H9 (cell line): ENCODE results near the gene CDH18. TPM values are rescaled to one million over a fixed set of nuclear protein-coding genes. Genes with fewer than 3 reads are reported as not detected.

Experiments used
- DNase-seq: peaks from one replicate; pipeline ENCODE4 v3.0.0-alpha.2; 2017
- H2AFZ ChIP-seq: one replicate; pipeline ENCODE4 v1.6.1; 2013; ENCODE audit warnings: mild to moderate bottlenecking, low read length, control low read depth, moderate library complexity
- H2AK5ac ChIP-seq: 2 replicates; pipeline ENCODE4 v1.6.1; 2013; ENCODE audit warnings: low read length, control low read depth, mixed read lengths; ENCODE audit not compliant: insufficient read length
- H2BK120ac ChIP-seq: one replicate; pipeline ENCODE4 v1.6.1; 2013; ENCODE audit warnings: low read depth, mild to moderate bottlenecking, low read length, control low read depth, inconsistent platforms; ENCODE audit not compliant: poor library complexity, severe bottlenecking
- H2BK12ac ChIP-seq: 2 replicates; pipeline ENCODE4 v1.6.1; 2013; ENCODE audit warnings: low read length, control low read depth, mixed read lengths, low read depth; ENCODE audit not compliant: insufficient read length
- H2BK15ac ChIP-seq: 2 replicates; pipeline ENCODE4 v1.6.1; 2013; ENCODE audit warnings: low read depth, low read length, control low read depth
- H2BK20ac ChIP-seq: one replicate; pipeline ENCODE4 v1.6.1; 2013; ENCODE audit warnings: low read depth, mild to moderate bottlenecking, low read length, control low read depth, inconsistent platforms; ENCODE audit not compliant: poor library complexity, severe bottlenecking
- H2BK5ac ChIP-seq: 2 replicates; pipeline ENCODE4 v1.6.1; 2013; ENCODE audit warnings: low read length, control low read depth, mixed read lengths; ENCODE audit not compliant: insufficient read length
- H3K14ac ChIP-seq: 2 replicates; pipeline ENCODE4 v1.6.1; 2013; ENCODE audit warnings: low read length, control low read depth; ENCODE audit not compliant: insufficient read depth
- H3K18ac ChIP-seq: 2 replicates; pipeline ENCODE4 v1.6.1; 2013; ENCODE audit warnings: low read depth, mild to moderate bottlenecking, mixed read lengths, low read length, control low read depth; ENCODE audit not compliant: insufficient read length
- H3K23ac ChIP-seq: 2 replicates; pipeline ENCODE4 v1.6.1; 2013; ENCODE audit warnings: low read length, control low read depth, mixed read lengths, low read depth; ENCODE audit not compliant: insufficient read length
- H3K23me2 ChIP-seq: 2 replicates; pipeline ENCODE4 v1.6.1; 2013; ENCODE audit warnings: low read depth, mild to moderate bottlenecking, mixed read lengths, low read length, control low read depth; ENCODE audit not compliant: insufficient read length, poor library complexity, severe bottlenecking
- H3K27ac ChIP-seq: 2 replicates; pipeline ENCODE4 v1.5.1; 2013; ENCODE audit warnings: low read length, control low read depth, mixed read lengths, low read depth; ENCODE audit not compliant: insufficient read length
- H3K27me3 ChIP-seq: 2 replicates; pipeline ENCODE4 v1.6.1; 2013; ENCODE audit warnings: low read length, control low read depth, inconsistent platforms; ENCODE audit not compliant: insufficient read depth
- H3K4ac ChIP-seq: 2 replicates; pipeline ENCODE4 v1.6.1; 2013; ENCODE audit warnings: low read depth, mild to moderate bottlenecking, control low read depth, inconsistent platforms, low read length, moderate library complexity
- H3K4me1 ChIP-seq: 2 replicates; pipeline ENCODE4 v1.6.1; 2013; ENCODE audit warnings: low read length, control low read depth, inconsistent platforms; ENCODE audit not compliant: insufficient read depth
- H3K4me2 ChIP-seq: 2 replicates; pipeline ENCODE4 v1.6.1; 2013; ENCODE audit warnings: low read length, control low read depth, mixed read lengths; ENCODE audit not compliant: insufficient read length, insufficient read depth
- H3K56ac ChIP-seq: 2 replicates; pipeline ENCODE4 v1.6.1; 2013; ENCODE audit warnings: low read depth, mild to moderate bottlenecking, mixed read lengths, low read length, control low read depth; ENCODE audit not compliant: insufficient read length
- H3K79me1 ChIP-seq: 2 replicates; pipeline ENCODE4 v1.6.1; 2013; ENCODE audit warnings: low read depth, mild to moderate bottlenecking, moderate library complexity, low read length, control low read depth, inconsistent platforms; ENCODE audit not compliant: insufficient read depth, poor library complexity, severe bottlenecking
- H3K79me2 ChIP-seq: 2 replicates; pipeline ENCODE4 v1.6.1; 2013; ENCODE audit warnings: low read length, control low read depth, inconsistent platforms; ENCODE audit not compliant: insufficient read depth
- H3K9ac ChIP-seq: 2 replicates; pipeline ENCODE4 v1.6.1; 2013; ENCODE audit warnings: low read length, control low read depth, mixed read lengths; ENCODE audit not compliant: insufficient read length; ENCODE audit errors: extremely low read depth
- H3K9me3 ChIP-seq: one replicate; pipeline ENCODE4 v1.6.1; 2013; ENCODE audit warnings: low read depth, low read length, inconsistent platforms; ENCODE audit not compliant: control insufficient read depth
- H3T11ph ChIP-seq: one replicate; pipeline ENCODE4 v1.6.1; 2013; ENCODE audit warnings: mild to moderate bottlenecking, low read length, control low read depth, inconsistent platforms
- H4K20me1 ChIP-seq: one replicate; pipeline ENCODE4 v1.6.1; 2013; ENCODE audit not compliant: control insufficient read depth, insufficient read length, insufficient read depth
- H4K5ac ChIP-seq: 2 replicates; pipeline ENCODE4 v1.6.1; 2013; ENCODE audit warnings: low read depth, mild to moderate bottlenecking, mixed read lengths, low read length, control low read depth; ENCODE audit not compliant: insufficient read length
- H4K8ac ChIP-seq: replicated peaks from 2 replicates; pipeline ENCODE4 v1.6.1; 2013; ENCODE audit warnings: low read length, control low read depth, mixed read lengths, low read depth; ENCODE audit not compliant: insufficient read length
- H4K91ac ChIP-seq: 2 replicates; pipeline ENCODE4 v1.6.1; 2013; ENCODE audit warnings: low read depth, mild to moderate bottlenecking, moderate library complexity, mixed read lengths, low read length, control low read depth; ENCODE audit not compliant: insufficient read length
- H3K27ac Mint-ChIP-seq, 3 experiments: 2 replicates in 2 of 3; 3 replicates in 1 of 3; pipeline ENCODE4 v1.8.0; 2020 to 2021; ENCODE audit warnings: mixed read lengths in 3 of 3, mild to moderate bottlenecking in 1 of 3, moderate library complexity in 1 of 3
- H3K27me3 Mint-ChIP-seq: 2 replicates; pipeline ENCODE4 v1.8.0; 2021; ENCODE audit warnings: low read depth, mild to moderate bottlenecking, moderate library complexity, mixed read lengths
- H3K36me3 Mint-ChIP-seq, 3 experiments: 2 replicates in 2 of 3; 3 replicates in 1 of 3; pipeline ENCODE4 v1.8.0; 2020 to 2021; ENCODE audit warnings: low read depth in 3 of 3, mixed read lengths in 3 of 3; ENCODE audit not compliant: insufficient read depth in 1 of 3
- H3K4me1 Mint-ChIP-seq, 2 experiments: 2 replicates each; pipeline ENCODE4 v1.8.0; 2020; ENCODE audit warnings: mixed read lengths in 2 of 2
- H3K4me3 Mint-ChIP-seq, 2 experiments: 2 replicates in 1 of 2; 3 replicates in 1 of 2; pipeline ENCODE4 v1.8.0; 2020 to 2021; ENCODE audit warnings: mild to moderate bottlenecking in 2 of 2, mixed read lengths in 2 of 2, moderate library complexity in 1 of 2
- H3K9me3 Mint-ChIP-seq, 2 experiments: 2 replicates in 1 of 2; 3 replicates in 1 of 2; pipeline ENCODE4 v1.8.0; 2020; ENCODE audit warnings: mild to moderate bottlenecking in 2 of 2, mixed read lengths in 2 of 2, moderate library complexity in 1 of 2
- CTCF ChIP-seq: fragments of 200-600 bp; sonication (generic); conservative IDR thresholded peaks from 3 replicates; pipeline ENCODE4 v1.8.0; 2021; ENCODE audit warnings: antibody characterized with exemption, mild to moderate bottlenecking
- WGBS: extraction: QIAGEN DNeasy Blood & Tissue Kit; methylation state at CpG from one replicate; pipeline ENCODE4 v1.1.7; 2013; ENCODE audit warnings: missing lambda C conversion rate, low lambda C conversion rate, mixed read lengths; ENCODE audit not compliant: insufficient read length; ENCODE audit errors: extremely low coverage; 5-methylcytosine and 5-hydroxymethylcytosine counted together
- total RNA-seq: library from RNA; stranded (reverse); gene quantifications from 2 replicates; pipeline ENCODE4 v1.2.1, GENCODE V29; 2021

Gene CDH18
- total RNA-seq, 1 experiment from 2014 or later, result not detected

GRCh38 chr5:19492861-19493260 lies 495.1 kb downstream of the CDH18 start:
- Histone ChIP-seq H2AK5ac (no peak overlapping the region), H3K79me2 (no peaks in the 10 kb centered on the region), H2BK5ac (no peak overlapping the region), H3K23me2 (no peaks in the 10 kb centered on the region), H3K23ac (no peak overlapping the region), H4K91ac (no peak overlapping the region), H3K79me1 (no peaks in the 10 kb centered on the region), H2AFZ (no peak overlapping the region), H3K4me2 (no peak overlapping the region), H4K5ac (no peak overlapping the region), H3K18ac (no peak overlapping the region), H3K56ac (no peak overlapping the region), H3K27ac (no peak overlapping the region), H3K9ac (no peak overlapping the region), H2BK12ac (no peak overlapping the region), H2BK15ac (no peak overlapping the region), H3K9me3 (no peaks in the 10 kb centered on the region), H2BK20ac (no peak overlapping the region), H4K8ac (no peak overlapping the region), H2BK120ac (no peak overlapping the region), H3K4me1 (no peaks in the 10 kb centered on the region), H3K14ac (no peak overlapping the region), H3K27me3 (no peaks in the 10 kb centered on the region), H4K20me1 (no peaks in the 10 kb centered on the region), H3T11ph (no peak overlapping the region), H3K4ac (no peak overlapping the region)
- no peaks in the 10 kb centered on the region for H3K9me3 Mint-ChIP-seq
- no peak overlapping the region; a peak in 1 of 7 replicates for H3K27ac Mint-ChIP-seq
- no peaks in the 10 kb centered on the region for H3K27me3 Mint-ChIP-seq
- no peak for DNase-seq
- no peak for TF ChIP-seq CTCF
- H3K4me1 Mint-ChIP-seq, result no peaks in the 10 kb centered on the region
- WGBS, result no CpG with 5 or more reads among the region's 1 CpG
- no peaks in the 10 kb centered on the region for H3K36me3 Mint-ChIP-seq
- H3K4me3 Mint-ChIP-seq, result no peak overlapping the region
